ENCODE data around the gene RAPGEF1. TPM values are rescaled to one million over a fixed set of nuclear protein-coding genes. Genes with fewer than 3 reads are reported as not detected.

Gene RAPGEF1
- total and polyA plus RNA-seq, 2 donors = 18.9 to 38.3 TPM

GRCh38 chr9:131704141-131704983 is 35.5 kb downstream of the RAPGEF1 start:
- 81% methylated on average over 5 of the region's 5 CpGs for WGBS
- Histone ChIP-seq H3K4me1 (ENCODE audit: insufficient read depth) (peaks cover 3% of the 10 kb centered on the region), H3K36me3 (ENCODE audit: insufficient read depth) (no peaks in the 10 kb centered on the region), H3K4me3 (ENCODE audit: low read depth, low read length) (no peak overlapping the region), H3K27ac (ENCODE audit: low read depth) (no peak overlapping the region)
- DNase-seq (ENCODE audit: extremely low spot score) = no peak

DNA sequence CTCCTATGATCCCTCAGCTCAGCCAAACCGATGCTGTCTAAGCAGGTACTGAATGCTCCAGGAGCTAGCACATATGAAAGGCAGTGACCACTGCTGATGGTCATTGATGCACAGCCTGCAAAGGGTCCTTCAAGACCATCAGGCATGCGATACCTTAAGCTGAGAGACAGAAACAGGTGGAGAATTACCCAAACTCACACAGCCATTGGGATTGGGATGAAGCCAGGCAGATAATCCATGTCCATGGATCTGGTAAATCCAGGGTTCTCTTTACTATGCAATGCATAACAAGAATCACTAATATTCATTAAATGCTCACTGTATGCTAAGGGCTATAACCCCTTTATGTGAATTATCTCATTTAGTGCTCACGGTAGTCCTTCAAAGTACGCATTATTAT is 36.2 kb downstream of the RAPGEF1 start:
- Histone ChIP-seq H3K4me1 (ENCODE audit: insufficient read depth) (peaks cover 3% of the 10 kb centered on the region), H3K36me3 (ENCODE audit: insufficient read depth) (no peaks in the 10 kb centered on the region), H3K4me3 (ENCODE audit: low read depth, low read length) (no peak overlapping the region), H3K27ac (ENCODE audit: low read depth) (no peak overlapping the region)
- WGBS = 89% methylated on average over 4 of the region's 4 CpGs
- DNase-seq (ENCODE audit: extremely low spot score) = no peak

DNA sequence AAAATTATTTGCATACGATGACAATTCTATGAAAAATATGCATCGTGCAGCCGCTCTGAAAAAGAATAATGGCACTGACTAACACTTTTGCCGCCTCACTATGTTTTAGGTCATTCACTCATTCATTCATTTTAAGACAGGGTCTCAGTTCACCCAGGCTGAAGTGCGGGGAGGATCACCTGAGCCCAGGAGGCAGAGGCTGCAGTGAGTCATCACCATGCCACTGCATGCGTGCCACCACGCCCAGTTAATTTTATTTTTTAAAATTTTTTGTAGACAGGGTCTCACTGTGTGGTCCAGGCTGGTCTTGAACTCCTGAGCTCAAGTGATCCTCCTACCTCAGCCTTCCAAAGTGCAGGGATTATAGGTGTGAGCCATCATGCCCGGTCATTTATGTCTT is 37.0 kb downstream of the RAPGEF1 start:
- Histone ChIP-seq H3K4me3 (ENCODE audit: low read depth, low read length) (no peak overlapping the region), H3K27ac (ENCODE audit: low read depth) (no peak overlapping the region), H3K36me3 (ENCODE audit: insufficient read depth) (no peaks in the 10 kb centered on the region), H3K4me1 (ENCODE audit: insufficient read depth) (peaks cover 2% of the 10 kb centered on the region)
- DNase-seq (ENCODE audit: extremely low spot score) = no peak
- WGBS = 95% methylated on average over 8 of the region's 8 CpGs

DNA sequence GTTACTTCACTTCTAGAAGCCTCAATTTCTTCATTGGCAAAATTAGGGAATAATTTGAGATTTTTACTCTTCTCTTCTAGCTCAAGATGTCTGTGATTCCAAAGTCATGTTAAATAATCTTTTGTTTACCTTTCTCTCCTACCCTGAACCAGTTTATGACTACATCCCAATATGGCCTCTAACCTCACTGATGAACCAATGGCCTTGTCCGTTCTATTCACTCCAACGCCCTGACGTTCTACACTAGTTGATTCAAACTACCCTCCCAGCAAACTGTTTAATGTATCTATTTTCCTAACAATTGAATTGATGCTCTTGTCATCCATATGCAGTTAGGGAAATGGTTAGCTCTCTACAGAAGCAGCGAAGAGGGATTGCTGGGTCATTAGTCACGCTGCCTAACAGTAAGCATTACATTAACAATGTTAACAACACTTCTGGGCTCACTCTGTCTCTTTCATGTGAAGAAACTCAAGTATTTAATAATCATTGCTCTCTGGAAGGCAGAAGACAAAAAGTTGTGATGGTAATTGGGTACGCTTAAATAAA is 38.0 kb downstream of the RAPGEF1 start:
- H3K36me3 ChIP-seq (ENCODE audit: insufficient read depth) = no peaks in the 10 kb centered on the region
- no peak for DNase-seq (ENCODE audit: extremely low spot score)
- no peak overlapping the region for H3K27ac ChIP-seq (ENCODE audit: low read depth)
- H3K4me3 ChIP-seq (ENCODE audit: low read depth, low read length) = no peak overlapping the region
- 89% methylated on average over 6 of the region's 6 CpGs for WGBS
- peaks cover 2% of the 10 kb centered on the region for H3K4me1 ChIP-seq (ENCODE audit: insufficient read depth)

DNA sequence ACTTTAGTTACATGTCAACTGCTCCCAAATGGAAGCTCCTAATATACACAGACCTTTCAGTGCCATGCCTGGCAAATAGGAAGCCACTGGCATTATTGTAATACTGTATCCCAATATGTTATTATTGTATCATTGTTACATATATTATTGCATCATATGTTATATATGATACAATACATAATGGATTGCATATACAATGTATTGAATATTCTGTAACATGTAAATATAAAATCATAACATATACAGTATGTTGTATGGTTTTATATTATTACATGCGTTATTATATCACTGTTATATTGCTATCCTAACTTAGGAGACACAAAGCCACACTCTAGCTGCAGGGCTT is 38.5 kb downstream of the RAPGEF1 start:
- H3K27ac ChIP-seq (ENCODE audit: low read depth) = no peak overlapping the region
- H3K4me3 ChIP-seq (ENCODE audit: low read depth, low read length) = no peak overlapping the region
- WGBS = 98% methylated on average over 1 of the region's 1 CpG
- H3K4me1 ChIP-seq (ENCODE audit: insufficient read depth) = peaks cover 2% of the 10 kb centered on the region
- DNase-seq (ENCODE audit: extremely low spot score) = no peak
- H3K36me3 ChIP-seq (ENCODE audit: insufficient read depth) = no peaks in the 10 kb centered on the region

- no peak overlapping the region for H3K27ac ChIP-seq (ENCODE audit: low read depth)
Measured at GRCh38 chr9:131700765-131701435, 39.0 kb downstream of the RAPGEF1 start.

DNA sequence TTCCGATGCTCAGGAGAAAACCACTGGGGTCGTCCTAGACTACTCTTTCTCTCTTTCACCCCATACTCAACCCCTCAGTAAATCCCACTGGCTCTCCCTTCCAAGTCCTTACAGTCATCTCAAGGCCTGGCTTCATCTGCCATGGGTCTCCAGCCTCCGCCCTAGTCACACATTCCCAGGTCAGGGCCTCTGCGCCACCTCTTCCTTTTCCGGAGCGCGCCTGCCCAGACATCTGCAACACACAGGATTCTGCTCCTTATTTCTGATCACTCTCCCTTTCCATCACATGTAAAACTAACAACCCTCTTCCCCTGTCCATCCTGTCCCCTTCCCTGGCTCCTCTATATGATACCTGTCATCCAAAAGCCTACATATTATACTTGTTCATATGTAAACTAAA is 39.8 kb downstream of the RAPGEF1 start:
- no peak overlapping the region for H3K4me3 ChIP-seq (ENCODE audit: low read depth, low read length)
- no peak overlapping the region for H3K27ac ChIP-seq (ENCODE audit: low read depth)
- no peaks in the 10 kb centered on the region for H3K36me3 ChIP-seq (ENCODE audit: insufficient read depth)
- H3K4me1 ChIP-seq (ENCODE audit: insufficient read depth) = no peaks in the 10 kb centered on the region
- 94% methylated on average over 7 of the region's 7 CpGs for WGBS
- DNase-seq (ENCODE audit: extremely low spot score) = no peak

More at GRCh38 chr9:131700765-131701435, 39.0 kb downstream of the RAPGEF1 start:
- WGBS = 89% methylated on average over 11 of the region's 11 CpGs
- H3K36me3 ChIP-seq (ENCODE audit: insufficient read depth) = no peaks in the 10 kb centered on the region
- DNase-seq (ENCODE audit: extremely low spot score) = no peak
- H3K4me1 ChIP-seq (ENCODE audit: insufficient read depth) = peaks cover under 1% of the 10 kb centered on the region
- no peak overlapping the region for H3K4me3 ChIP-seq (ENCODE audit: low read depth, low read length)

- WGBS = 87% methylated on average over 4 of the region's 4 CpGs
Measured at GRCh38 chr9:131698618-131698985, 41.3 kb downstream of the RAPGEF1 start.

DNA sequence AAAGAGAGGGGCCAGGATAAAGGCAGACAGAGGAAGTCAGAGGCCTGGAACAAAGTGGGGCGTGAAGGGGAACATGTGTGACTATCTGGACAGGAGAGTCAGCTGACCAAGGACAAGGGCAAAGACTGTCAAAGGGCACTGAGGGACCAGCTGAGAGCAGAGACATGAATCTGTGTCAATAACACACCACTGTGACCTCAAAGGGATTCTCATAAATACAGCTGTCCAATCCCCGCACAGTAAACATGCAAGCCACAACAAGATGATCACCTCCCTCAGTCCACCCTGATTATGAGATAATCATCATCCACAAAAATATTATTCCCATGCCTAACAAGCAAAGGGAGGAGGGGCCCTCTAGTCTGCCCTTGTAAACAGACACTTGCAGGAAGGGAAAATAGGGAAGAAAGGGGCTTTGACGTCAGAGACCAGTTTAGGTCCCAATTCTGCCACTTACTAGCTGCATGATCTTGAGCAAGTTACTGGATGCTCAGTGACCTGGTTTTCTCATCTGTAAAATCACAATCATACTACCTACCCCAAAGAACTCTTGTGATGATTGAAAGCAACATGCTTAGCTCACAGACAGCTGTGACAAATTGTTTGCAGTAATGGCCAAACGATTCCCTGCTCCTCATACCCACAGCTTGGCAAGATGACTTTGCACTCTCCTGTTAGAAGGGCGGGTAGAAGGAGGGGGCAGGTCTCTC is 41.8 kb downstream of the RAPGEF1 start:
- Histone ChIP-seq H3K4me1 (ENCODE audit: insufficient read depth) (no peaks in the 10 kb centered on the region), H3K36me3 (ENCODE audit: insufficient read depth) (no peaks in the 10 kb centered on the region), H3K27ac (ENCODE audit: low read depth) (no peak overlapping the region), H3K4me3 (ENCODE audit: low read depth, low read length) (no peak overlapping the region)
- 67% methylated on average over 5 of the region's 5 CpGs for WGBS
- DNase-seq (ENCODE audit: extremely low spot score) = no peak

More at GRCh38 chr9:131698618-131698985, 41.3 kb downstream of the RAPGEF1 start:
- H3K4me1 ChIP-seq (ENCODE audit: insufficient read depth) = no peaks in the 10 kb centered on the region
- no peak overlapping the region for H3K27ac ChIP-seq (ENCODE audit: low read depth)
- no peak for DNase-seq (ENCODE audit: extremely low spot score)
- H3K36me3 ChIP-seq (ENCODE audit: insufficient read depth) = no peaks in the 10 kb centered on the region
- H3K4me3 ChIP-seq (ENCODE audit: low read depth, low read length) = no peak overlapping the region

GRCh38 chr9:131697097-131697496 is 42.8 kb downstream of the RAPGEF1 start:
- no peak overlapping the region for H3K27ac ChIP-seq (ENCODE audit: low read depth)
- DNase-seq (ENCODE audit: extremely low spot score) = no peak
- no peak overlapping the region for H3K4me3 ChIP-seq (ENCODE audit: low read depth, low read length)
- WGBS = 52% methylated on average over 6 of the region's 6 CpGs
- H3K36me3 ChIP-seq (ENCODE audit: insufficient read depth) = no peaks in the 10 kb centered on the region
- H3K4me1 ChIP-seq (ENCODE audit: insufficient read depth) = no peaks in the 10 kb centered on the region

DNA sequence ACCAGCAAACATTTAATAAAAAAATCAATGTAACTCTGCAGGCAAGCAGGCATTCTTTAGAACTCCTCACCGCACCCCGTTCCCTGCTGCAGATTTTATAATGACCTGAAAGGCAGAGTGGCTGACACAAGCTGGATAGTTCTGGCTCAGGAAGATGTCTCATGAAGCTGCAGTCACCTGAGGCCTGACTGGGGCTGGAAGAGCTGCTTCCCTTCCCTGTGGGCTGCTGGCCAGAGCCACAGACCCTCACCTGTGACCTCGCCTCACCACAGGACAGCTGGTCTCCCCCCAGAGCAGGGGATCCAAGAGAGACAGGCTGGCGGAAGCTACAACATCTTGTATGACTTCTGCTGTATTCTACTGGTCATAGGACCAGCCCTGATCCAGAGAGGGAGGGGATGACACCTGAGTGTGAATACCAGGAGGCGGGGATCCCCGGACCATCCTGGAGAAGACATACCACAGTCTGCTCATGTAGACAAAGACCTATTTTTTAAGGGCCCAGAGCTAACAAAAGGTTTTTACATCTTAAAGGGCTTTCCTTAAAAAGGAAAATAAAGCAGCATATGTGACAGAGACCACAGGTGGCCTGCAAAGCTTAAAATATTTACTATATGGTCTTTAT is 43.9 kb downstream of the RAPGEF1 start:
- H3K36me3 ChIP-seq (ENCODE audit: insufficient read depth) = no peaks in the 10 kb centered on the region
- DNase-seq (ENCODE audit: extremely low spot score) = no peak
- WGBS = 97% methylated on average over 6 of the region's 6 CpGs
- no peaks in the 10 kb centered on the region for H3K4me1 ChIP-seq (ENCODE audit: insufficient read depth)
- no peak overlapping the region for H3K4me3 ChIP-seq (ENCODE audit: low read depth, low read length)
- H3K27ac ChIP-seq (ENCODE audit: low read depth) = no peak overlapping the region

GRCh38 chr9:131695366-131695765 is 44.5 kb downstream of the RAPGEF1 start:
- Histone ChIP-seq H3K4me1 (ENCODE audit: insufficient read depth) (no peaks in the 10 kb centered on the region), H3K4me3 (ENCODE audit: low read depth, low read length) (no peak overlapping the region)
- WGBS = 94% methylated on average over 5 of the region's 5 CpGs

More at GRCh38 chr9:131695366-131695765, 44.5 kb downstream of the RAPGEF1 start:
- H3K27ac ChIP-seq (ENCODE audit: low read depth) = no peak overlapping the region
- no peak for DNase-seq (ENCODE audit: extremely low spot score)
- H3K36me3 ChIP-seq (ENCODE audit: insufficient read depth) = no peaks in the 10 kb centered on the region

All from urinary bladder (tissue), 4 donors.